Measurements from ENCODE around the gene IGHMBP2. TPM values are rescaled to one million over a fixed set of nuclear protein-coding genes. Genes with fewer than 3 reads are reported as not detected.

IGHMBP2 gene
- total RNA-seq, 2 experiments from 2014 or later, result 20.9 to 25.4 TPM

DNA sequence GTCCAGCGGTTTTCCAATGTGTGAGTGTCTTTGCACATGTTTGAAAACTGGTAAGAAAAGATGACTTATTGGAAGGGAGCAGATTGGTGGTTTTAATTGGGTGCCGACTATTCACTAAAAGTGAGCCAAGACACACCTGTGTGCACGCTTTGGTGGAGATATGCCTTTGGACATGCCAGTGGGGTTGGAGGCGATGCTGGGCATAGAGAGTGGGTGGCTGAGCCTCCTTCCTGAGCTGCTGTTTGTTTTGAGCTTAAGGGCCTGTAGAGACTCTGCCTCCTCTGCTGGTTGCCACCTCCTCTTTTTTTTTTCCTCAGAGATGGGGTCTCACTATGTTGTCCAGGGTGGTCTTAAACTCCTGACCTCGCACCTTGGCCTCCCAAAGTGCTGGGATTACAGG, 9.5 kb downstream of the IGHMBP2 start:
- Mint-ChIP-seq H3K27me3 (no peaks in the 10 kb centered on the region), H3K27ac (no peak overlapping the region), H3K4me3 (no peak overlapping the region), H3K9me3 (ENCODE audit: low read depth) (no peaks in the 10 kb centered on the region), H3K36me3 (ENCODE audit: low read depth) (peaks cover 33% of the 10 kb centered on the region), H3K4me1 (no peaks in the 10 kb centered on the region)
- DNase-seq, result no peak
- intact Hi-C loops (cut with DNase I, micrococcal nuclease), result no loop called here
- no peak for ATAC-seq
- ChIA-PET POLR2A (no interaction called here), CTCF (no interaction called here)

DNA sequence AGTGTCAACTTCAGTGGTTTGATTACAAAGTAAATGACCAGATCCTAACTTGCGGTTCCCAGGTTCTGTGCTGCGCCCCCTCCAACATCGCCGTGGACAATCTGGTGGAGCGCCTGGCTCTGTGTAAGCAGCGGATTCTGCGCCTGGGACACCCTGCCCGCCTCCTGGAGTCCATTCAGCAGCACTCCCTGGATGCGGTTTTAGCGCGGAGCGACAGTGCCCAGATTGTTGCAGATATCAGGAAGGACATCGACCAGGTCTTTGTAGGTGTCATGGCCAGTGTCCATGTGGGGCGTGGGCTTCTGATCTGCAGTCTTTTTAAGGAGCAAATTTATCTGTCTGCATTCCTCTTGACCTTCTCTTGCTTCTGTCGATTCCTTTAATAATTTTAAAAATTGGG, 11.1 kb downstream of the IGHMBP2 start:
- Mint-ChIP-seq H3K27ac (no peak overlapping the region), H3K4me3 (no peak overlapping the region), H3K36me3 (ENCODE audit: low read depth) (peaks cover 36% of the 10 kb centered on the region), H3K9me3 (ENCODE audit: low read depth) (no peaks in the 10 kb centered on the region), H3K27me3 (no peaks in the 10 kb centered on the region), H3K4me1 (no peaks in the 10 kb centered on the region)
- POLR2A ChIA-PET, result no interaction called here
- CTCF ChIA-PET, result no interaction called here
- ATAC-seq (no peak), DNase-seq (no peak)
- intact Hi-C loops (cut with DNase I, micrococcal nuclease), result no loop called here

- CTCF ChIA-PET, result no interaction called here
- H3K27me3 Mint-ChIP-seq, result no peaks in the 10 kb centered on the region
- POLR2A ChIA-PET, result no interaction called here
- no peak overlapping the region for H3K27ac Mint-ChIP-seq
- no peaks in the 10 kb centered on the region for H3K9me3 Mint-ChIP-seq (ENCODE audit: low read depth)
- intact Hi-C loops (cut with DNase I, micrococcal nuclease), result no loop called here
- peaks cover 29% of the 10 kb centered on the region for H3K36me3 Mint-ChIP-seq (ENCODE audit: low read depth)
- H3K4me3 Mint-ChIP-seq, result no peak overlapping the region
- no peak for DNase-seq
- H3K4me1 Mint-ChIP-seq, result no peaks in the 10 kb centered on the region
- ATAC-seq, result no peak
Measured at GRCh38 chr11:68916439-68916838, 12.7 kb downstream of the IGHMBP2 start.

GRCh38 chr11:68923614-68924013, 19.9 kb downstream of the IGHMBP2 start:
- Mint-ChIP-seq H3K27me3 (no peaks in the 10 kb centered on the region), H3K9me3 (ENCODE audit: low read depth) (peaks cover 18% of the 10 kb centered on the region), H3K4me3 (no peak overlapping the region), H3K36me3 (ENCODE audit: low read depth) (peaks cover 74% of the 10 kb centered on the region), H3K4me1 (no peaks in the 10 kb centered on the region), H3K27ac (no peak overlapping the region)
- ChIA-PET POLR2A (no interaction called here), CTCF (no interaction called here)
- ATAC-seq (no peak), DNase-seq (no peak)
- intact Hi-C loops (cut with DNase I, micrococcal nuclease), result no loop called here

DNA sequence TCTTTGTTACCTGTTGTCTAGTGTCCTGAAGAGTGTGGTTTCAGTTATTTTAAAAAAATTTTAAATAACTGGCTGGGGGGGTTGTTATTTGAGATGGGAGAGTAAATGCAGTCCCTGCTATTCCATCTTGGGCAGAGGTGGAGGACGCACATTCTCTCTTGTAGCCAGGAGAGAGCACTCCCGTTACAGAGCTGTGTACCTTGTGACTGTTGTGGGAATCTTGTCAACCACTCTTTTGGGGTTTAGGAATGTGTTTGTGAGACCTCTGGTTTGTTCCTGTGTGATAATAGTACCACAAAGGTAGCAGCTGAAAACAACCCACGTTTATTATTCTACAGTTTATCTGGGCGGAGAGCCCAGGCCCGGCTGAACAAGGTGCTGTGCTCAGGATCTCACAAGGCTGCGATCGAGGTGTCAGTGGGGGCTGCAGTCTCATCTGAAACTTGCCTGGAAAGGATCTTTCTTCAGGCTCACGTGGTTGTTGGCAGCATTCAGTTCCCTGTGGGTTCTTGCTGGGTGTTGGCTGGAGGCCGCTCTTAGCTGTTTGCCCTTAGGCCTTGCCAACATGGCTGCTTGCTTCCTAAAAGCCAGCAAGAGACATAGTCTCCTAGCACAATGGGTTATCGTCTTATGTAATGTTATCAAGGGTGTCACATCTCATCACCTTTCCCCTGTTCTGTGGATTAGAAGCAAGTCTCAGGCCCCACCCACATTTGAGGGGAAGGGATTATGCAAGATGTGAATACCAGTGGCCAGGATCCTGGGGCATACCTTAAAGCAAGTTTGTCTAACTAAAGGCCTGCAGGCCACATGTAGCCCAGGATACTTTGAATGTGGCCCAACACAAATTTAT, 20.6 kb downstream of the IGHMBP2 start:
- intact Hi-C loops (cut with DNase I, micrococcal nuclease), result no loop called here
- H3K4me3 Mint-ChIP-seq, result no peak overlapping the region
- H3K9me3 Mint-ChIP-seq (ENCODE audit: low read depth), result peaks cover 18% of the 10 kb centered on the region
- ATAC-seq (no peak), DNase-seq (no peak)
- H3K4me1 Mint-ChIP-seq, result no peaks in the 10 kb centered on the region
- CTCF ChIA-PET, result interaction anchor here (0.9 kb wide), 1 partner anchor 14 kb away, joined by 5 read pairs; no protein-coding TSS in a partner anchor
- no peaks in the 10 kb centered on the region for H3K27me3 Mint-ChIP-seq
- no peak overlapping the region for H3K27ac Mint-ChIP-seq
- peaks cover 72% of the 10 kb centered on the region for H3K36me3 Mint-ChIP-seq (ENCODE audit: low read depth)
- POLR2A ChIA-PET, result no interaction called here

GRCh38 chr11:68925611-68926010, 21.9 kb downstream of the IGHMBP2 start:
- intact Hi-C loops (cut with DNase I, micrococcal nuclease), result no loop called here
- ATAC-seq (no peak), DNase-seq (no peak)
- Mint-ChIP-seq H3K9me3 (ENCODE audit: low read depth) (peaks cover 18% of the 10 kb centered on the region), H3K27me3 (no peaks in the 10 kb centered on the region), H3K4me3 (no peak overlapping the region), H3K27ac (no peak overlapping the region), H3K36me3 (ENCODE audit: low read depth) (peaks cover 78% of the 10 kb centered on the region), H3K4me1 (no peaks in the 10 kb centered on the region)
- ChIA-PET POLR2A (no interaction called here), CTCF (no interaction called here)

DNA sequence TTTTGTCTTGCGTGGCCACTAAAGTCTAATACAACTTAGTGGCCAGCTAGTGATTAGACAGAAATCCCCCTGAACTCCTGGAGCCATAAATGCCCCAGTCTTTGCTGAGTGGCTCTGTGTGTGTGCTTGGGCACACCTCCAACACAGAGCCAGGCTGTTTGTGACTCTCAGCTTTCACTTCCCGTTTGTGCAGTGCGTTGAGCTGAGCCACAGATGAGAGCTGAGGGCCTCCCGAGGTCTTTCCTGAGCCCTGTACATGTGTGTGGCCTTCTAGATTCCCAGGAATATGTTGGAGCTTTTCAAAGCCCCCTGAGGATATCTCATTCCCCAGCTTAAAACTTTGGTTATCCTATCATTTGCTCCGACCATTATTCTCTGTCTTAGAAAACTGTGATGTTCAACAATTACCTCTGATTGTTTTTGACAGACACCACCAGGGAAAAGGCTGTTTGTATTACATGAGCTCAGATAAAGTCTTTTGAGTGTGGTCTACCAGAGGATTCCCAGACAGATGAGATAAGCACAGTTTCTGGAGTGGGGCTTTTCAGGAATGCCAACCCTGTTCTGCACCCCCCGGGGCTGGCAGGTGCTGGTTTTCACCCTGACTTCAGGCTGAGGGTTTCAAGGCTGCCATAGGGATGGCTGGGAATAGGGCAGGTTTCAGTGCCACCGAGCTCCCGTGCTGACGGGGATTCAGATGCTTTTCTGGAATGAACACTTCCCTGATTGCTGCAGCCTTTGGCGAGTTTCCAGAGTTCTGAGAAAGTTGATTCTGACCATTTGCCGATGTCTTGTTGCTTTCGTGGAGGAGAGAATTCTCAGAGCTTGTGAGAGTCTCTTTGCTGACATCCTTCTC, 23.8 kb downstream of the IGHMBP2 start:
- ChIA-PET CTCF (interaction anchor here (0.8 kb wide), 1 partner anchor 100 kb away, joined by 4 read pairs; no protein-coding TSS in a partner anchor), POLR2A (no interaction called here)
- H3K9me3 Mint-ChIP-seq (ENCODE audit: low read depth), result peaks cover 18% of the 10 kb centered on the region
- H3K27me3 Mint-ChIP-seq, result no peaks in the 10 kb centered on the region
- no peaks in the 10 kb centered on the region for H3K4me1 Mint-ChIP-seq
- H3K36me3 Mint-ChIP-seq (ENCODE audit: low read depth), result peaks cover 67% of the 10 kb centered on the region
- no peak overlapping the region for H3K4me3 Mint-ChIP-seq
- no peak for ATAC-seq
- H3K27ac Mint-ChIP-seq, result no peak overlapping the region
- no peak for DNase-seq
- intact Hi-C loops (cut with DNase I, micrococcal nuclease), result no loop called here

GRCh38 chr11:68928136-68928880, 24.6 kb downstream of the IGHMBP2 start:
- Mint-ChIP-seq H3K36me3 (ENCODE audit: low read depth) (peaks cover 63% of the 10 kb centered on the region), H3K4me1 (no peaks in the 10 kb centered on the region), H3K4me3 (no peak overlapping the region), H3K27ac (no peak overlapping the region), H3K27me3 (no peaks in the 10 kb centered on the region), H3K9me3 (ENCODE audit: low read depth) (peaks cover 18% of the 10 kb centered on the region)
- ChIA-PET POLR2A (no interaction called here), CTCF (interaction anchor here (0.8 kb wide), 1 partner anchor 99 kb away, joined by 4 read pairs; no protein-coding TSS in a partner anchor)
- intact Hi-C loops (cut with DNase I, micrococcal nuclease), result no loop called here
- DNase-seq (no peak), ATAC-seq (no peak)

GRCh38 chr11:68929135-68929534, 25.4 kb downstream of the IGHMBP2 start:
- Mint-ChIP-seq H3K9me3 (ENCODE audit: low read depth) (peaks cover 16% of the 10 kb centered on the region), H3K27me3 (no peaks in the 10 kb centered on the region), H3K27ac (no peak overlapping the region), H3K36me3 (ENCODE audit: low read depth) (peaks cover 54% of the 10 kb centered on the region), H3K4me1 (no peaks in the 10 kb centered on the region), H3K4me3 (no peak overlapping the region)
- DNase-seq (no peak), ATAC-seq (no peak)
- intact Hi-C loops (cut with DNase I, micrococcal nuclease), result no loop called here
- POLR2A ChIA-PET, result no interaction called here
- CTCF ChIA-PET, result no interaction called here

GRCh38 chr11:68929706-68930570, 26.2 kb downstream of the IGHMBP2 start:
- intact Hi-C loops (cut with DNase I, micrococcal nuclease), result no loop called here

More at GRCh38 chr11:68929706-68930570, 26.2 kb downstream of the IGHMBP2 start:
- CTCF ChIA-PET, result no interaction called here
- H3K36me3 Mint-ChIP-seq (ENCODE audit: low read depth), result peaks cover 46% of the 10 kb centered on the region
- no peaks in the 10 kb centered on the region for H3K4me1 Mint-ChIP-seq
- H3K9me3 Mint-ChIP-seq (ENCODE audit: low read depth), result peaks cover 8% of the 10 kb centered on the region
- no peaks in the 10 kb centered on the region for H3K27me3 Mint-ChIP-seq
- DNase-seq (no peak), ATAC-seq (no peak)
- H3K27ac Mint-ChIP-seq, result no peak overlapping the region
- no peak overlapping the region for H3K4me3 Mint-ChIP-seq
- POLR2A ChIA-PET, result no interaction called here
